HCT116 (cell line): ENCODE data around the gene TTC38. TPM values are rescaled to one million over a fixed set of nuclear protein-coding genes. Genes with fewer than 3 reads are reported as not detected.

Experiments used
- ATAC-seq: fragments of 200-7000 bp; cut with Tn5 transposase; 2 replicates; pipeline ENCODE4 v1.9.1; 2020; ENCODE audit warnings: mild to moderate bottlenecking, moderate library complexity
- BruUV-seq: library from RNA; stranded (reverse); fragments of 400-500 nt; replicated peaks from 2 replicates; lab custom pipeline; 2021; lab: Mats Ljungman, UMichigan
- CTCF ChIA-PET: fragments of 300-600 bp; sonication (Branson Sonifier 250); formaldehyde crosslinking; loops from one replicate; lab custom pipeline; 2021; ENCODE audit warnings: antibody characterized with exemption; lab: Charles Lee
- POLR2A ChIA-PET: fragments of 300-600, 350-600 bp; sonication (Branson Sonifier 250); formaldehyde crosslinking; loops from one replicate; lab custom pipeline; 2021; ENCODE audit warnings: antibody characterized with exemption; lab: Charles Lee
- RAD21 ChIA-PET, 2 experiments: fragments of 300-600 bp; sonication (Branson Sonifier 250); formaldehyde crosslinking; loops; one replicate each; lab custom pipeline; 2023; ENCODE audit warnings: low total read pairs in 2 of 2; ENCODE audit not compliant: uncharacterized antibody in 2 of 2, unreplicated experiment in 2 of 2, low non-redundant PET in 1 of 2; lab: Charles Lee
- DNase-seq: peaks from one replicate; pipeline ENCODE4 v3.0.0-alpha.2; 2010; ENCODE audit warnings: low read depth, low spot score
- H2AFZ ChIP-seq: fragments of 200-600 bp; shearing (Covaris generic), sonication (generic); 2 replicates; pipeline ENCODE4 v1.6.1; 2017; ENCODE audit warnings: low read depth, mixed run types, mixed read lengths, antibody characterized with exemption, low read length; ENCODE audit not compliant: poor library complexity, severe bottlenecking
- H3K27ac ChIP-seq: 2 replicates; pipeline ENCODE4 v1.5.1; 2012; ENCODE audit warnings: low read depth, low read length
- H3K27me3 ChIP-seq: fragments of 200-600 bp; sonication (generic); 2 replicates; pipeline ENCODE4 v1.6.1; 2016; ENCODE audit warnings: mixed run types, low read length, mixed read lengths; ENCODE audit not compliant: insufficient read depth
- H3K36me3 ChIP-seq, 2 experiments: fragments of 200-500 bp in 1 of 2; fragments of 200-600 bp in 1 of 2; sonication (Bioruptor generic) in 1 of 2; sonication (generic) in 1 of 2; 2 replicates each; pipeline versions ENCODE4 v1.5.1 to v1.6.1; 2014 to 2016; ENCODE audit warnings: low read length in 2 of 2, inconsistent platforms in 1 of 2, mixed read lengths in 1 of 2, mixed run types in 1 of 2; ENCODE audit not compliant: insufficient read depth in 2 of 2, control insufficient read depth in 1 of 2
- H3K4me1 ChIP-seq, 2 experiments: fragments of 200-600 bp in 1 of 2; sonication (generic) in 1 of 2; 2 replicates each; pipeline versions ENCODE4 v1.5.1 to v1.6.1; 2012 to 2017; ENCODE audit warnings: low read length in 2 of 2, inconsistent platforms in 1 of 2, mild to moderate bottlenecking in 1 of 2, mixed read lengths in 1 of 2, mixed run types in 1 of 2, moderate library complexity in 1 of 2; ENCODE audit not compliant: insufficient read depth in 2 of 2, control insufficient read depth in 1 of 2
- H3K4me2 ChIP-seq: fragments of 200-600 bp; sonication (generic); 2 replicates; pipeline ENCODE4 v1.6.1; 2017; ENCODE audit warnings: mixed run types, low read length, mixed read lengths
- H3K4me3 ChIP-seq, 2 experiments: fragments of 200-600 bp in 1 of 2; sonication (generic) in 1 of 2; replicated peaks in 1 of 2; 2 replicates each; pipeline ENCODE4 v1.5.1; 2011 to 2016; ENCODE audit warnings: low read length in 2 of 2, control low read depth in 1 of 2, low read depth in 1 of 2, mild to moderate bottlenecking in 1 of 2, mixed read lengths in 1 of 2, mixed run types in 1 of 2
- H3K79me2 ChIP-seq: fragments of 200-600 bp; sonication (generic); 2 replicates; pipeline ENCODE4 v1.6.1; 2017; ENCODE audit warnings: mild to moderate bottlenecking, mixed run types, low read length, moderate library complexity, mixed read lengths; ENCODE audit not compliant: insufficient read depth
- H3K9ac ChIP-seq: fragments of 200-600 bp; sonication (generic); 2 replicates; pipeline ENCODE4 v1.6.1; 2016; ENCODE audit warnings: low read length, mixed read lengths
- H3K9me2 ChIP-seq: fragments of 200-600 bp; sonication (generic), shearing (Covaris generic); 2 replicates; pipeline ENCODE4 v1.6.1; 2017; ENCODE audit warnings: mixed run types, mild to moderate bottlenecking, moderate library complexity; ENCODE audit not compliant: insufficient read depth
- H3K9me3 ChIP-seq, 2 experiments: fragments of 200-500 bp in 1 of 2; fragments of 200-600 bp in 1 of 2; sonication (Bioruptor generic) in 1 of 2; sonication (generic) in 1 of 2; 2 replicates each; pipeline ENCODE4 v1.6.1; 2014 to 2017; ENCODE audit warnings: low read length in 2 of 2, mixed read lengths in 2 of 2, inconsistent platforms in 1 of 2, low read depth in 1 of 2, mild to moderate bottlenecking in 1 of 2, mixed run types in 1 of 2, moderate library complexity in 1 of 2; ENCODE audit not compliant: control insufficient read depth in 1 of 2, insufficient read depth in 1 of 2
- H4K20me1 ChIP-seq: fragments of 200-600 bp; sonication (generic), shearing (Covaris generic); 2 replicates; pipeline ENCODE4 v1.6.1; 2017; ENCODE audit warnings: mixed run types, mild to moderate bottlenecking, moderate library complexity; ENCODE audit not compliant: insufficient read depth
- CBX3 ChIP-seq: IDR thresholded peaks from 2 replicates; pipeline ENCODE4 v1.6.1; 2012; ENCODE audit warnings: low read depth
- CEBPB ChIP-seq: IDR thresholded peaks from 2 replicates; pipeline ENCODE4 v1.6.1; 2012; ENCODE audit warnings: low read depth
- CTCF ChIP-seq, 3 experiments: fragments of 200-600 bp in 1 of 3; sonication (generic) in 1 of 3; IDR thresholded peaks in 2 of 3; conservative IDR thresholded peaks in 1 of 3; 2 replicates each; pipeline ENCODE4 v1.5.1; 2012 to 2017; ENCODE audit warnings: low read depth in 2 of 3, low read length in 2 of 3, antibody characterized with exemption in 1 of 3, borderline replicate concordance in 1 of 3, control low read depth in 1 of 3, mild to moderate bottlenecking in 1 of 3, mixed read lengths in 1 of 3, mixed run types in 1 of 3, moderate library complexity in 1 of 3; ENCODE audit not compliant: insufficient read depth in 1 of 3
- EGR1 ChIP-seq: IDR thresholded peaks from 2 replicates; pipeline ENCODE4 v1.6.1; 2012; ENCODE audit warnings: low read depth
- EZH2phosphoT487 ChIP-seq: fragments of 200-600 bp; IDR thresholded peaks from 2 replicates; pipeline ENCODE4 v1.6.1; 2018; ENCODE audit warnings: antibody characterized with exemption, borderline replicate concordance
- FOSL1 ChIP-seq: IDR thresholded peaks from 2 replicates; pipeline ENCODE4 v1.6.1; 2012; ENCODE audit warnings: low read depth
- JUND ChIP-seq: IDR thresholded peaks from 2 replicates; pipeline ENCODE4 v1.6.1; 2012
- MAX ChIP-seq: IDR thresholded peaks from 2 replicates; pipeline ENCODE4 v1.6.1; 2012
- POLR2AphosphoS5 ChIP-seq: IDR thresholded peaks from 2 replicates; pipeline ENCODE4 v1.6.1; 2011; ENCODE audit warnings: mild to moderate bottlenecking, low read depth, low read length, moderate library complexity
- RAD21 ChIP-seq: IDR thresholded peaks from 2 replicates; pipeline ENCODE4 v1.6.1; 2012; ENCODE audit warnings: low read depth, mild to moderate bottlenecking
- REST ChIP-seq: IDR thresholded peaks from 2 replicates; pipeline ENCODE4 v1.6.1; 2012; ENCODE audit warnings: low read depth
- SIN3A ChIP-seq: IDR thresholded peaks from 2 replicates; pipeline ENCODE4 v1.6.1; 2012; ENCODE audit warnings: low read depth
- SP1 ChIP-seq: IDR thresholded peaks from 2 replicates; pipeline ENCODE4 v1.6.1; 2012; ENCODE audit warnings: low read depth
- YY1 ChIP-seq: IDR thresholded peaks from 2 replicates; pipeline ENCODE4 v1.6.1; 2011; ENCODE audit warnings: low read length, low read depth, moderate library complexity, mild to moderate bottlenecking; ENCODE audit not compliant: insufficient replicate concordance; ENCODE audit errors: extremely low read depth
- ZBTB33 ChIP-seq: IDR thresholded peaks from 2 replicates; pipeline ENCODE4 v1.6.1; 2011; ENCODE audit warnings: mild to moderate bottlenecking, low read length, moderate library complexity; ENCODE audit not compliant: insufficient replicate concordance; ENCODE audit errors: extremely low read depth
- ZFX ChIP-seq: fragments of 450-650 bp; IDR thresholded peaks from 2 replicates; pipeline ENCODE4 v1.6.1; 2017
- ZNF274 ChIP-seq: fragments of 200-500 bp; sonication (Bioruptor generic); IDR thresholded peaks from 2 replicates; pipeline ENCODE4 v1.6.1; 2014; ENCODE audit warnings: mild to moderate bottlenecking, low read depth, low read length, inconsistent platforms
- intact Hi-C: fragments of 100-400 bp; cut with micrococcal nuclease; formaldehyde crosslinking; loops from 2 replicates; pipeline ENCODE4 v1.10.0; 2022
- total RNA-seq: library from RNA; stranded (reverse); gene quantifications from one replicate; pipeline ENCODE4 v1.2.1, GENCODE V29; 2021; ENCODE audit not compliant: unreplicated experiment

Gene TTC38
- total RNA-seq, 1 experiment from 2014 or later = 22.9 TPM

GRCh38 chr22:46259374-46259773 lies 8.4 kb upstream of the TTC38 start:
- H3K79me2 ChIP-seq = no peaks in the 10 kb centered on the region
- intact Hi-C loops = no loop called here
- no peak overlapping the region for H3K4me2 ChIP-seq
- TF ChIP-seq POLR2AphosphoS5 (no peak), JUND (no peak), CEBPB (no peak), REST (no peak), YY1 (no peak), CBX3 (no peak), ZNF274 (no peak), CTCF (IDR thresholded peaks at IDR 0.05 in 2 of 3, conservative IDR thresholded peaks at IDR 0.05 in 1 of 3; ENCODE audit: borderline replicate concordance in 1 of 3, insufficient read depth in 1 of 3, low read depth in 2 of 3, low read length in 2 of 3) (no peak), SP1 (no peak), MAX (no peak), ZBTB33 (no peak), EZH2phosphoT487 (no peak), ZFX (no peak), SIN3A (no peak), EGR1 (no peak), FOSL1 (no peak), RAD21 (no peak)
- no peak overlapping the region for H2AFZ ChIP-seq
- RAD21 ChIA-PET = no interaction called here
- no peaks in the 10 kb centered on the region for H4K20me1 ChIP-seq
- no peaks in the 10 kb centered on the region; a peak in 1 of 4 replicates for H3K4me1 ChIP-seq
- no peak for ATAC-seq
- BruUV-seq = no TSS peak
- H3K9me3 ChIP-seq = 0 out of 4 replicates have a peak, but pooled peaks cover 0 to 3% of the 10 kb centered on the region in 2 experiments
- CTCF ChIA-PET = no interaction called here
- POLR2A ChIA-PET = interaction anchor here (0.7 to 1.4 kb wide), 2 partner anchors 9 kb away, joined by 3 to 7 read pairs; partner anchors contain the start of genes CDPF1 and TTC38
- H3K9me2 ChIP-seq = no peaks in the 10 kb centered on the region
- H3K27me3 ChIP-seq = no peaks in the 10 kb centered on the region
- no peak overlapping the region for H3K9ac ChIP-seq
- H3K4me3 ChIP-seq = no peak overlapping the region
- H3K27ac ChIP-seq = no peak overlapping the region
- DNase-seq = no peak
- no peaks in the 10 kb centered on the region for H3K36me3 ChIP-seq
